MM.1S (cell line): ENCODE data around the gene MCOLN2.

ENCODE experiments used
- DNase-seq: peaks from one replicate; pipeline ENCODE4 v3.0.0-alpha.2; 2015
- H2AFZ ChIP-seq: fragments of 300-600 bp; sonication (generic); 2 replicates; pipeline ENCODE4 v1.6.0; 2016; ENCODE audit warnings: antibody characterized with exemption, low read length
- H3F3A ChIP-seq: fragments of 300-600 bp; sonication (generic); 2 replicates; pipeline ENCODE4 v1.6.1; 2016; ENCODE audit warnings: mild to moderate bottlenecking, antibody characterized with exemption, low read length, moderate library complexity, mixed read lengths; ENCODE audit not compliant: insufficient read depth
- H3K27ac ChIP-seq: fragments of 300-600 bp; sonication (generic); 2 replicates; pipeline ENCODE4 v1.5.1; 2016; ENCODE audit warnings: mild to moderate bottlenecking, low read length
- H3K27me3 ChIP-seq: fragments of 300-600 bp; sonication (generic); replicated peaks from 2 replicates; pipeline ENCODE4 v1.6.0; 2016; ENCODE audit warnings: low read length; ENCODE audit not compliant: insufficient read depth
- H3K36me3 ChIP-seq: fragments of 300-600 bp; sonication (generic); replicated peaks from 2 replicates; pipeline ENCODE4 v1.6.1; 2016; ENCODE audit warnings: mild to moderate bottlenecking, low read length, mixed read lengths; ENCODE audit not compliant: insufficient read depth
- H3K4me1 ChIP-seq: fragments of 300-600 bp; sonication (generic); 2 replicates; pipeline ENCODE4 v1.6.1; 2016; ENCODE audit warnings: low read length, mixed read lengths
- H3K4me2 ChIP-seq: fragments of 300-600 bp; sonication (generic); 2 replicates; pipeline ENCODE4 v1.6.0; 2016; ENCODE audit warnings: low read depth, low read length
- H3K4me3 ChIP-seq: fragments of 300-600 bp; sonication (generic); 2 replicates; pipeline ENCODE4 v1.5.1; 2016; ENCODE audit warnings: low read length, mixed read lengths
- H3K79me2 ChIP-seq: fragments of 300-600 bp; sonication (generic); 2 replicates; pipeline ENCODE4 v1.6.1; 2016; ENCODE audit warnings: mixed run types, low read length, mixed read lengths
- H3K9ac ChIP-seq: fragments of 300-600 bp; sonication (generic); 2 replicates; pipeline ENCODE4 v1.6.1; 2016; ENCODE audit warnings: low read length, mixed read lengths
- H3K9me2 ChIP-seq: fragments of 300-600 bp; sonication (generic); replicated peaks from 2 replicates; pipeline ENCODE4 v1.6.1; 2016; ENCODE audit warnings: mild to moderate bottlenecking, low read length, mixed read lengths; ENCODE audit not compliant: insufficient read depth
- H3K9me3 ChIP-seq: fragments of 300-600 bp; sonication (generic); replicated peaks from 2 replicates; pipeline ENCODE4 v1.6.1; 2016; ENCODE audit warnings: mild to moderate bottlenecking, low read length, mixed read lengths; ENCODE audit not compliant: insufficient read depth
- H4K20me1 ChIP-seq: fragments of 300-600 bp; sonication (generic); 2 replicates; pipeline ENCODE4 v1.6.1; 2016; ENCODE audit warnings: mild to moderate bottlenecking, low read length, moderate library complexity, mixed read lengths; ENCODE audit not compliant: insufficient read depth
- EZH2 ChIP-seq: fragments of 300-600 bp; sonication (generic); optimal IDR thresholded peaks from 2 replicates; pipeline ENCODE3; 2017; ENCODE audit warnings: low read depth, mild to moderate bottlenecking, antibody characterized with exemption, low read length, mixed read lengths
- EZH2phosphoT487 ChIP-seq: fragments of 300-600 bp; sonication (generic); IDR thresholded peaks from 2 replicates; pipeline ENCODE4 v1.6.1; 2018; ENCODE audit warnings: antibody characterized with exemption, low read length
- TF ChIP-seq, protein P1 (sequence below): fragments of 300-600 bp; sonication (generic); IDR thresholded peaks from 2 replicates; pipeline ENCODE4 v1.5.1; 2016; ENCODE audit warnings: antibody characterized with exemption, low read length, mixed read lengths

The MCOLN2 gene

DNA sequence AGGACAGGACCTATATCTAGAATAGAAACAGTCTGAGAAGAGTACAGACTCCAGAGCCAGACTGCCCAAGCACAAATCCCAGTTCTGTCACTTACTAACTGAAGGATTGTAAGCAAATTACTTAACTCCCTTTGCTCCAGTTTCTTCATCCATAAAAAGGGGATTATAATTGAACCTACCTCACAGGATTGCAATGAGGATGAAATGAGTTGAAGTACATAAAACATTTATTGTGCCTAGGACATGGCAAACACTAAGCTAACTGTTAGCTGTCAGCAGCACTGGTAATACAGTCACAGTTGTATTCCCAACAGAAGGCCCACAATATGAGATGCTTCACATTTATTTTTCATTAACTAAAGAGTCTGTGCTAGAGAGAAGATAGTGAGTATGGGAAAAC is 33.9 kb downstream of the MCOLN2 start:
- Histone ChIP-seq H2AFZ (no peak overlapping the region), H3K9ac (no peak overlapping the region), H3K4me2 (no peak overlapping the region), H3K9me3 (no peaks in the 10 kb centered on the region), H3K27ac (no peak overlapping the region), H3K4me1 (no peaks in the 10 kb centered on the region), H3K79me2 (no peaks in the 10 kb centered on the region), H3K36me3 (no peaks in the 10 kb centered on the region), H3K9me2 (no peaks in the 10 kb centered on the region), H4K20me1 (no peaks in the 10 kb centered on the region), H3F3A (no peaks in the 10 kb centered on the region), H3K27me3 (no peaks in the 10 kb centered on the region), H3K4me3 (no peak overlapping the region)
- no peak for DNase-seq
- TF ChIP-seq EZH2phosphoT487 (no peak), EZH2 (no peak)
- TF ChIP-seq, protein P1, sequence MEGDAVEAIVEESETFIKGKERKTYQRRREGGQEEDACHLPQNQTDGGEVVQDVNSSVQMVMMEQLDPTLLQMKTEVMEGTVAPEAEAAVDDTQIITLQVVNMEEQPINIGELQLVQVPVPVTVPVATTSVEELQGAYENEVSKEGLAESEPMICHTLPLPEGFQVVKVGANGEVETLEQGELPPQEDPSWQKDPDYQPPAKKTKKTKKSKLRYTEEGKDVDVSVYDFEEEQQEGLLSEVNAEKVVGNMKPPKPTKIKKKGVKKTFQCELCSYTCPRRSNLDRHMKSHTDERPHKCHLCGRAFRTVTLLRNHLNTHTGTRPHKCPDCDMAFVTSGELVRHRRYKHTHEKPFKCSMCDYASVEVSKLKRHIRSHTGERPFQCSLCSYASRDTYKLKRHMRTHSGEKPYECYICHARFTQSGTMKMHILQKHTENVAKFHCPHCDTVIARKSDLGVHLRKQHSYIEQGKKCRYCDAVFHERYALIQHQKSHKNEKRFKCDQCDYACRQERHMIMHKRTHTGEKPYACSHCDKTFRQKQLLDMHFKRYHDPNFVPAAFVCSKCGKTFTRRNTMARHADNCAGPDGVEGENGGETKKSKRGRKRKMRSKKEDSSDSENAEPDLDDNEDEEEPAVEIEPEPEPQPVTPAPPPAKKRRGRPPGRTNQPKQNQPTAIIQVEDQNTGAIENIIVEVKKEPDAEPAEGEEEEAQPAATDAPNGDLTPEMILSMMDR = no peak

DNA sequence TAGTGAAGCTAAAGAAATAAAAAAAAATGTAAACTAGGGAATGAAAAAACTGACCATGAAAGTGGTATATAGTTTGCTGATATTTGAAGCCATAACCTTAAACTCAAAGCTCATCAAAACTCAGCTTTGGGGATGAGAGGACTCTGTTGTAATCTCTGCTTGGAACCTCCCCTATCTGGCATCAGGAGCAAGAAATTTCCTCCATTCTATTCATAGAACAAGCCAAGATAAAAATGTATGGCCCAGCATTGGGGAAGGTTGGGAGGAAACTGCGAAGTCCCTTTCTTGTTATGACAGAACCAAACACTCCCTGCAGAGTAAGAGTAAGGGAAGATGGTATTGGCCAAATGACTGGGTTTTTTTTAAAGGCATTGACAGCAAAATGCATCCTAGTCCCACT is 35.6 kb downstream of the MCOLN2 start:
- Histone ChIP-seq H3K27me3 (no peaks in the 10 kb centered on the region), H4K20me1 (no peaks in the 10 kb centered on the region), H3K9me2 (no peaks in the 10 kb centered on the region), H3K27ac (no peak overlapping the region), H3K4me2 (no peak overlapping the region), H3K4me1 (no peaks in the 10 kb centered on the region), H3K9me3 (no peaks in the 10 kb centered on the region), H3K9ac (no peak overlapping the region), H3K4me3 (no peak overlapping the region), H3F3A (no peaks in the 10 kb centered on the region), H3K79me2 (no peaks in the 10 kb centered on the region), H3K36me3 (no peaks in the 10 kb centered on the region), H2AFZ (no peak overlapping the region)
- no peak for DNase-seq
- TF ChIP-seq, protein P1 = no peak
- TF ChIP-seq EZH2 (no peak), EZH2phosphoT487 (no peak)

DNA sequence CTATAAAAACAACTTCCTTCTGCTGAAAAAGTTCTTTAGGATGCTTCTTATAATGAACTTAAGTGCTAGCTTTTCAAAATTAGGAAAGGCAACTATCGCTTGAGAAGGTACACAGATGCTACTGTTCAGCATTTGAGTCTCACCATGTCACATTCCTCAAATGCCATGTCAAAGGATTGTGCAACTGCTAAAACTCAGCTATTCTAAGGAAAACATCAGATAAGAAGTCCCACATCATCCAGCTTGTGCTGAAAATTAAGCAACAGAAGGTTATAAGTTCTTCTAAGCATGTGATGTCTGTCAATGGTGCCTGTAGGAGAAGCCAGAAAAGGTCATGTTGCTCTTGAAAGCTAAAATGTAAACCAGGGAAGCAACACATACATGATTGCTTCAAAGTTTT is 36.5 kb downstream of the MCOLN2 start:
- no peak for DNase-seq
- H2AFZ ChIP-seq = no peak overlapping the region
- H4K20me1 ChIP-seq = no peaks in the 10 kb centered on the region
- H3K27me3 ChIP-seq = no peaks in the 10 kb centered on the region
- no peaks in the 10 kb centered on the region for H3K36me3 ChIP-seq
- no peaks in the 10 kb centered on the region for H3F3A ChIP-seq
- H3K9me2 ChIP-seq = no peaks in the 10 kb centered on the region
- H3K4me2 ChIP-seq = no peak overlapping the region
- no peak overlapping the region for H3K9ac ChIP-seq
- TF ChIP-seq EZH2 = no peak
- TF ChIP-seq, protein P1 = no peak
- no peak for TF ChIP-seq EZH2phosphoT487
- H3K9me3 ChIP-seq = no peaks in the 10 kb centered on the region
- H3K4me3 ChIP-seq = no peak overlapping the region
- no peaks in the 10 kb centered on the region for H3K4me1 ChIP-seq
- no peaks in the 10 kb centered on the region for H3K79me2 ChIP-seq
- no peak overlapping the region for H3K27ac ChIP-seq
